DMS53 (cell line): ENCODE results near the gene ALKBH8.
"Not testable (repeated sequence)": the region's sequence is repeated elsewhere in the genome, so short reads cannot be mapped to it uniquely, and the experiment has no call there.

Source experiments
- DNase-seq: peaks from one replicate; lab custom pipeline; 2025; lab: John Stamatoyannopoulos, UW

Gene ALKBH8

GRCh38 chr11:107576497-107577345 is 11.2 kb upstream of the ALKBH8 start:
- peak; percentile 69 for DNase-seq

- no peak for DNase-seq
Measured at GRCh38 chr11:107573438-107573837, 7.9 kb upstream of the ALKBH8 start.

- DNase-seq: no peak
Measured at GRCh38 chr11:107570015-107570414, 4.5 kb upstream of the ALKBH8 start.

- peak; percentile 12 for DNase-seq
Measured at GRCh38 chr11:107567739-107568335, 2.3 kb upstream of the ALKBH8 start.

- no peak for DNase-seq
Measured at GRCh38 chr11:107566569-107566968, 1.0 kb upstream of the ALKBH8 start.

- DNase-seq: peak; percentile 49
Measured at GRCh38 chr11:107565955-107566501, 493 bp upstream of the ALKBH8 start.

GRCh38 chr11:107564877-107565218 is 687 bp downstream of the ALKBH8 start:
- DNase-seq: no peak

- peak; percentile 77 for DNase-seq
Measured at GRCh38 chr11:107563702-107564101, 1.8 kb downstream of the ALKBH8 start.

GRCh38 chr11:107562647-107563208 is 2.8 kb downstream of the ALKBH8 start:
- DNase-seq: peak; percentile 77

- DNase-seq: no peak
Measured at GRCh38 chr11:107561688-107562087, 3.8 kb downstream of the ALKBH8 start.

GRCh38 chr11:107550304-107550703 is 15.2 kb downstream of the ALKBH8 start:
- no peak for DNase-seq

- DNase-seq: no peak
Measured at GRCh38 chr11:107549954-107550285, 15.6 kb downstream of the ALKBH8 start.

- peak; percentile 60 for DNase-seq
Measured at GRCh38 chr11:107549253-107549953, 16.1 kb downstream of the ALKBH8 start.

- DNase-seq: no peak
Measured at GRCh38 chr11:107547961-107548360, 17.6 kb downstream of the ALKBH8 start.

- peak; percentile 41 for DNase-seq
Measured at GRCh38 chr11:107545101-107545514, 20.4 kb downstream of the ALKBH8 start.

- DNase-seq: no peak
Measured at GRCh38 chr11:107538821-107539220, 26.7 kb downstream of the ALKBH8 start.

- peak; percentile 31 for DNase-seq
Measured at GRCh38 chr11:107538239-107538638, 27.3 kb downstream of the ALKBH8 start.

- not testable (repeated sequence) for DNase-seq
Measured at GRCh38 chr11:107537155-107537554, 28.4 kb downstream of the ALKBH8 start.

- DNase-seq: no peak
Measured at GRCh38 chr11:107526197-107526596, 39.3 kb downstream of the ALKBH8 start.

- no peak for DNase-seq
Measured at GRCh38 chr11:107508858-107509244, 56.7 kb downstream of the ALKBH8 start.

GRCh38 chr11:107508201-107508857 is 57.2 kb downstream of the ALKBH8 start:
- no peak for DNase-seq

- DNase-seq: no peak
Measured at GRCh38 chr11:107505647-107506225, 59.8 kb downstream of the ALKBH8 start.
